Measurements from ENCODE around the gene PDIA5. TPM values are rescaled to one million over a fixed set of nuclear protein-coding genes. Genes with fewer than 3 reads are reported as not detected.

PDIA5 gene
- total RNA-seq, 1 experiment from 2014 or later: 53.6 TPM

GRCh38 chr3:123090728-123091531, 24.1 kb downstream of the PDIA5 start:
- Histone ChIP-seq H3K27me3 (ENCODE audit: control insufficient read depth, insufficient read depth, low read length) (no peaks in the 10 kb centered on the region), H3K4me3 (ENCODE audit: low read depth in 2 of 2, low read length in 2 of 2) (no peak overlapping the region), H3K4me1 (ENCODE audit: control insufficient read depth, insufficient read depth, low read length) (peaks cover 9% of the 10 kb centered on the region), H3K27ac (ENCODE audit: low read length) (no peak overlapping the region), H3K36me3 (ENCODE audit: control insufficient read depth, insufficient read depth, low read length) (no peaks in the 10 kb centered on the region; the same call in 1 of the 2 replicates), H3K9me3 (ENCODE audit: control insufficient read depth, insufficient read depth, low read depth, low read length) (no peaks in the 10 kb centered on the region)
- ChIA-PET CTCF (no interaction called here), POLR2A (no interaction called here)
- BruUV-seq (replicated peaks): no TSS peak
- TF ChIP-seq REST (IDR thresholded peaks at IDR 0.05; ENCODE audit: insufficient read depth in 1 of 2, low read depth in 2 of 2, low read length in 1 of 2): no peak
- TF ChIP-seq SIN3A (IDR thresholded peaks at IDR 0.05; ENCODE audit: borderline replicate concordance, insufficient read depth, low read depth, low read length): no peak
- no peak for TF ChIP-seq TCF7L2 (IDR thresholded peaks at IDR 0.05; ENCODE audit: low read depth, low read length)
- no peak for TF ChIP-seq POLR2AphosphoS5 (IDR thresholded peaks at IDR 0.05; ENCODE audit: low read depth, low read length)
- no peak for TF ChIP-seq CTCF (IDR thresholded peaks at IDR 0.05)
- intact Hi-C loops (cut with micrococcal nuclease; ENCODE audit: unreplicated experiment): no loop called here
- in situ Hi-C loops (cut with HindIII; ENCODE audit: low pct_unique_long_range_greater_than_20kb, low sequenced_read_pairs): no loop called here
- DNase-seq (ENCODE audit: low read depth, low spot score) (no peak), ATAC-seq (no peak)

GRCh38 chr3:123092243-123092642, 25.4 kb downstream of the PDIA5 start:
- Histone ChIP-seq H3K36me3 (ENCODE audit: control insufficient read depth, insufficient read depth, low read length) (no peaks in the 10 kb centered on the region; the same call in 1 of the 2 replicates), H3K4me1 (ENCODE audit: control insufficient read depth, insufficient read depth, low read length) (peaks cover 9% of the 10 kb centered on the region; the same call in 1 of the 2 replicates)
- in situ Hi-C loops (cut with HindIII; ENCODE audit: low pct_unique_long_range_greater_than_20kb, low sequenced_read_pairs): no loop called here

More at GRCh38 chr3:123092243-123092642, 25.4 kb downstream of the PDIA5 start:
- H3K27ac ChIP-seq (ENCODE audit: low read length): no peak overlapping the region
- POLR2A ChIA-PET: no interaction called here
- H3K27me3 ChIP-seq (ENCODE audit: control insufficient read depth, insufficient read depth, low read length): no peaks in the 10 kb centered on the region
- intact Hi-C loops (cut with micrococcal nuclease; ENCODE audit: unreplicated experiment): no loop called here
- CTCF ChIA-PET: interaction anchor here (0.5 kb wide), 1 partner anchor 36 kb away, joined by 3 read pairs; no protein-coding TSS in a partner anchor
- H3K4me3 ChIP-seq (ENCODE audit: low read depth in 2 of 2, low read length in 2 of 2): no peak overlapping the region
- DNase-seq (ENCODE audit: low read depth, low spot score) (no peak), ATAC-seq (no peak)
- no peak for TF ChIP-seq REST (IDR thresholded peaks at IDR 0.05; ENCODE audit: insufficient read depth in 1 of 2, low read depth in 2 of 2, low read length in 1 of 2)
- TF ChIP-seq SIN3A (IDR thresholded peaks at IDR 0.05; ENCODE audit: borderline replicate concordance, insufficient read depth, low read depth, low read length): no peak
- no peak for TF ChIP-seq TCF7L2 (IDR thresholded peaks at IDR 0.05; ENCODE audit: low read depth, low read length)
- TF ChIP-seq CTCF (IDR thresholded peaks at IDR 0.05): no peak
- no peak for TF ChIP-seq POLR2AphosphoS5 (IDR thresholded peaks at IDR 0.05; ENCODE audit: low read depth, low read length)
- no peaks in the 10 kb centered on the region for H3K9me3 ChIP-seq (ENCODE audit: control insufficient read depth, insufficient read depth, low read depth, low read length)
- BruUV-seq (replicated peaks): no TSS peak
